ENCODE measurements around the gene CELA3B.

CELA3B gene

DNA sequence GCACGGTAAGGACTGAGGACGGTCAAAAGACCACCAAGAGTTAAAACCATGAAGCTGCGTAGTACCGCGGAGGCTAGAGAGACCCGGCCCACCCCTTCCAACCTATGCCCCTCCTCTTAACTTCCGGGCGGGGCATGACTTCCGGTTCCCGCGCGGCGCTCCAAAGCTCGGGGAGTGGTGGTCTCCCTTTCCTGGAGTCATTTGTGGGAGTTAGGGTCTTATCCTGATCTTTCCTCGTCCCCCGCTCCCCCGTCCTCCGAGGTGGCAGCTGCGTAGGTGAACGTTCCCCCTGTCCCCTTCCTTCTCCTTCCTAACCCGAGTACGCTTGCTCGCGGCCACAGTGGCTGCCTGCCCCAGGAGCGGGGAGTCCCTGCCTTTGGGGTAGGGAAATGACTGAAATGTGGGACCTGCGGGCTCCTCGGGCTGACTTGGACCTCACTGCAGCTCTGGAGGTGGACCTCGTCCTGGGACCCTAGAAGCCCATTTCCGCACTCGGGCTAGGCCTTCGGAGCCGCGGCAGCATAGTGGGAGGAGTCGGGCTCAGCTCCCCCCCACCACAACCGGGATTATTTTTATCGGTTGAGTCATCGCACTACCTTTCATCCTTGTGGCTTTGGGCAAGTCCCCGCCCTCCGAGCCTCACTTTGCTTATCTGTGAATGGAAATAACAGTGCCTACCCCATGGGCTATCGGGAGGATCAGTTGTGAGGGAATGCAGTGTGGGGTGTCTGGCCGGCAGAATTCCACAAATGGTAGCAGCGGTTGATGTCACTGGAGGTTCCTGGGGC lies 48.7 kb downstream of the CELA3B start (continued):
- TF ChIP-seq, protein P1, sequence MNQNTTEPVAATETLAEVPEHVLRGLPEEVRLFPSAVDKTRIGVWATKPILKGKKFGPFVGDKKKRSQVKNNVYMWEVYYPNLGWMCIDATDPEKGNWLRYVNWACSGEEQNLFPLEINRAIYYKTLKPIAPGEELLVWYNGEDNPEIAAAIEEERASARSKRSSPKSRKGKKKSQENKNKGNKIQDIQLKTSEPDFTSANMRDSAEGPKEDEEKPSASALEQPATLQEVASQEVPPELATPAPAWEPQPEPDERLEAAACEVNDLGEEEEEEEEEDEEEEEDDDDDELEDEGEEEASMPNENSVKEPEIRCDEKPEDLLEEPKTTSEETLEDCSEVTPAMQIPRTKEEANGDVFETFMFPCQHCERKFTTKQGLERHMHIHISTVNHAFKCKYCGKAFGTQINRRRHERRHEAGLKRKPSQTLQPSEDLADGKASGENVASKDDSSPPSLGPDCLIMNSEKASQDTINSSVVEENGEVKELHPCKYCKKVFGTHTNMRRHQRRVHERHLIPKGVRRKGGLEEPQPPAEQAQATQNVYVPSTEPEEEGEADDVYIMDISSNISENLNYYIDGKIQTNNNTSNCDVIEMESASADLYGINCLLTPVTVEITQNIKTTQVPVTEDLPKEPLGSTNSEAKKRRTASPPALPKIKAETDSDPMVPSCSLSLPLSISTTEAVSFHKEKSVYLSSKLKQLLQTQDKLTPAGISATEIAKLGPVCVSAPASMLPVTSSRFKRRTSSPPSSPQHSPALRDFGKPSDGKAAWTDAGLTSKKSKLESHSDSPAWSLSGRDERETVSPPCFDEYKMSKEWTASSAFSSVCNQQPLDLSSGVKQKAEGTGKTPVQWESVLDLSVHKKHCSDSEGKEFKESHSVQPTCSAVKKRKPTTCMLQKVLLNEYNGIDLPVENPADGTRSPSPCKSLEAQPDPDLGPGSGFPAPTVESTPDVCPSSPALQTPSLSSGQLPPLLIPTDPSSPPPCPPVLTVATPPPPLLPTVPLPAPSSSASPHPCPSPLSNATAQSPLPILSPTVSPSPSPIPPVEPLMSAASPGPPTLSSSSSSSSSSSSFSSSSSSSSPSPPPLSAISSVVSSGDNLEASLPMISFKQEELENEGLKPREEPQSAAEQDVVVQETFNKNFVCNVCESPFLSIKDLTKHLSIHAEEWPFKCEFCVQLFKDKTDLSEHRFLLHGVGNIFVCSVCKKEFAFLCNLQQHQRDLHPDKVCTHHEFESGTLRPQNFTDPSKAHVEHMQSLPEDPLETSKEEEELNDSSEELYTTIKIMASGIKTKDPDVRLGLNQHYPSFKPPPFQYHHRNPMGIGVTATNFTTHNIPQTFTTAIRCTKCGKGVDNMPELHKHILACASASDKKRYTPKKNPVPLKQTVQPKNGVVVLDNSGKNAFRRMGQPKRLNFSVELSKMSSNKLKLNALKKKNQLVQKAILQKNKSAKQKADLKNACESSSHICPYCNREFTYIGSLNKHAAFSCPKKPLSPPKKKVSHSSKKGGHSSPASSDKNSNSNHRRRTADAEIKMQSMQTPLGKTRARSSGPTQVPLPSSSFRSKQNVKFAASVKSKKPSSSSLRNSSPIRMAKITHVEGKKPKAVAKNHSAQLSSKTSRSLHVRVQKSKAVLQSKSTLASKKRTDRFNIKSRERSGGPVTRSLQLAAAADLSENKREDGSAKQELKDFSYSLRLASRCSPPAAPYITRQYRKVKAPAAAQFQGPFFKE (tag by site-specific recombination; IDR thresholded peaks at IDR 0.05; ENCODE audit: borderline replicate concordance): no peak
- TF ChIP-seq ZNF19 (tag by site-specific recombination; IDR thresholded peaks at IDR 0.05; ENCODE audit: low read depth): no peak
- peak; percentile 96 for TF ChIP-seq INSM2 (tag by site-specific recombination; IDR thresholded peaks at IDR 0.05)
- peak; percentile 95 for TF ChIP-seq KLF8 (tag by site-specific recombination; IDR thresholded peaks at IDR 0.05)
- peak; percentile 56; the same call in 1 of the 2 replicates for TF ChIP-seq WT1 (tag by site-specific recombination; IDR thresholded peaks at IDR 0.05)
- TF ChIP-seq PRDM4 (tag by site-specific recombination; IDR thresholded peaks at IDR 0.05): peak; percentile 7; the same call in 1 of the 2 replicates
- TF ChIP-seq ZNF658 (tag by site-specific recombination; IDR thresholded peaks at IDR 0.05): no peak
- TF ChIP-seq PATZ1 (tag by site-specific recombination; IDR thresholded peaks at IDR 0.05): peak; percentile 92
- peak; percentile 77 for TF ChIP-seq ZNF366 (tag by site-specific recombination; conservative IDR thresholded peaks at IDR 0.05)
- TF ChIP-seq ZBTB20 (tag by site-specific recombination; IDR thresholded peaks at IDR 0.05): peak; percentile 11; the same call in 1 of the 2 replicates
- TF ChIP-seq, protein P2, sequence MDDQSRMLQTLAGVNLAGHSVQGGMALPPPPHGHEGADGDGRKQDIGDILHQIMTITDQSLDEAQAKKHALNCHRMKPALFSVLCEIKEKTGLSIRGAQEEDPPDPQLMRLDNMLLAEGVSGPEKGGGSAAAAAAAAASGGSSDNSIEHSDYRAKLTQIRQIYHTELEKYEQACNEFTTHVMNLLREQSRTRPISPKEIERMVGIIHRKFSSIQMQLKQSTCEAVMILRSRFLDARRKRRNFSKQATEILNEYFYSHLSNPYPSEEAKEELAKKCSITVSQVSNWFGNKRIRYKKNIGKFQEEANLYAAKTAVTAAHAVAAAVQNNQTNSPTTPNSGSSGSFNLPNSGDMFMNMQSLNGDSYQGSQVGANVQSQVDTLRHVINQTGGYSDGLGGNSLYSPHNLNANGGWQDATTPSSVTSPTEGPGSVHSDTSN (CRISPR knock-in tag; IDR thresholded peaks at IDR 0.05): no peak
- TF ChIP-seq ZNF488 (tag by site-specific recombination; IDR thresholded peaks at IDR 0.05): no peak
- TF ChIP-seq ZBTB1 (tag by site-specific recombination; IDR thresholded peaks at IDR 0.05): no peak
- no peak; the same call in 1 of the 2 replicates for TF ChIP-seq ZFP3 (tag by site-specific recombination; IDR thresholded peaks at IDR 0.05; ENCODE audit: low read depth)
- TF ChIP-seq MYNN (tag by site-specific recombination; IDR thresholded peaks at IDR 0.05; ENCODE audit: borderline replicate concordance): no peak
- no peak for TF ChIP-seq BCL6B (tag by site-specific recombination; IDR thresholded peaks at IDR 0.05)
- TF ChIP-seq, protein P3, sequence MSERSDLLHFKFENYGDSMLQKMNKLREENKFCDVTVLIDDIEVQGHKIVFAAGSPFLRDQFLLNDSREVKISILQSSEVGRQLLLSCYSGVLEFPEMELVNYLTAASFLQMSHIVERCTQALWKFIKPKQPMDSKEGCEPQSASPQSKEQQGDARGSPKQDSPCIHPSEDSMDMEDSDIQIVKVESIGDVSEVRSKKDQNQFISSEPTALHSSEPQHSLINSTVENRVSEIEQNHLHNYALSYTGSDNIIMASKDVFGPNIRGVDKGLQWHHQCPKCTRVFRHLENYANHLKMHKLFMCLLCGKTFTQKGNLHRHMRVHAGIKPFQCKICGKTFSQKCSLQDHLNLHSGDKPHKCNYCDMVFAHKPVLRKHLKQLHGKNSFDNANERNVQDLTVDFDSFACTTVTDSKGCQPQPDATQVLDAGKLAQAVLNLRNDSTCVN (tag by site-specific recombination; optimal IDR thresholded peaks at IDR 0.05): peak; percentile 47
- TF ChIP-seq MZF1 (tag by site-specific recombination; IDR thresholded peaks at IDR 0.05; ENCODE audit: borderline replicate concordance): no peak
- TF ChIP-seq ZIC2 (tag by site-specific recombination; IDR thresholded peaks at IDR 0.05): peak; percentile 21; the same call in 1 of the 2 replicates

All from HEK293 (cell line).